Hepatocyte (in vitro differentiated cells): ENCODE measurements around the gene PABPC3. TPM values are rescaled to one million over a fixed set of nuclear protein-coding genes. Genes with fewer than 3 reads are reported as not detected.
A peak's percentile ranks its signal among the peaks of the same experiment; 100 is the strongest.

Experiments
- DNase-seq: peaks from one replicate; pipeline ENCODE4 v3.0.0-alpha.2; 2016; ENCODE audit warnings: low spot score
- H2AFZ ChIP-seq: fragments of 200-600 bp; sonication (generic); 2 replicates; pipeline ENCODE4 v1.6.0; 2016; ENCODE audit warnings: antibody characterized with exemption, mild to moderate bottlenecking
- H3K27ac ChIP-seq: fragments of 200-600 bp; sonication (generic); 2 replicates; pipeline ENCODE4 v1.5.1; 2016; ENCODE audit warnings: mild to moderate bottlenecking
- H3K27me3 ChIP-seq: fragments of 200-600 bp; sonication (generic); 2 replicates; pipeline ENCODE4 v1.6.1; 2016
- H3K36me3 ChIP-seq: fragments of 200-600 bp; sonication (generic); replicated peaks from 2 replicates; pipeline ENCODE4 v1.5.1; 2016; ENCODE audit warnings: low read depth; ENCODE audit not compliant: insufficient read depth
- H3K4me1 ChIP-seq: fragments of 200-600 bp; sonication (generic); 2 replicates; pipeline ENCODE4 v1.5.1; 2016; ENCODE audit warnings: mild to moderate bottlenecking, moderate library complexity; ENCODE audit not compliant: insufficient read depth
- H3K4me2 ChIP-seq: fragments of 200-600 bp; sonication (generic); 2 replicates; pipeline ENCODE4 v1.6.0; 2016
- H3K4me3 ChIP-seq: fragments of 200-600 bp; sonication (generic); 2 replicates; pipeline ENCODE4 v1.5.1; 2016; ENCODE audit warnings: mild to moderate bottlenecking
- H3K79me2 ChIP-seq: fragments of 200-600 bp; sonication (generic); 2 replicates; pipeline ENCODE4 v1.6.0; 2017; ENCODE audit warnings: mild to moderate bottlenecking
- H3K9me2 ChIP-seq: fragments of 200-600 bp; sonication (generic); replicated peaks from 2 replicates; pipeline ENCODE4 v1.6.0; 2017; ENCODE audit warnings: mild to moderate bottlenecking; ENCODE audit not compliant: insufficient read depth
- H3K9me3 ChIP-seq: fragments of 200-600 bp; sonication (generic); 2 replicates; pipeline ENCODE4 v1.5.1; 2016; ENCODE audit warnings: low read depth, mild to moderate bottlenecking
- H4K20me1 ChIP-seq: fragments of 200-600 bp; sonication (generic); 2 replicates; pipeline ENCODE4 v1.6.0; 2016; ENCODE audit warnings: mild to moderate bottlenecking; ENCODE audit not compliant: insufficient read depth, poor library complexity, severe bottlenecking
- EZH2 ChIP-seq: fragments of 200-600 bp; sonication (generic); IDR thresholded peaks from 2 replicates; pipeline ENCODE4 v1.6.1; 2016; ENCODE audit warnings: antibody characterized with exemption, mild to moderate bottlenecking, borderline replicate concordance
- EZH2phosphoT487 ChIP-seq: fragments of 200-600 bp; sonication (generic); IDR thresholded peaks from one replicate; pipeline ENCODE4 v1.6.1; 2018; ENCODE audit warnings: antibody characterized with exemption, mild to moderate bottlenecking, low read depth, moderate library complexity; ENCODE audit not compliant: unreplicated experiment, severe bottlenecking
- WGBS: methylation state at CpG from one replicate; pipeline ENCODE4 v1.1.6; 2016; ENCODE audit warnings: low lambda C conversion rate; ENCODE audit errors: missing lambda C conversion rate; 5-methylcytosine and 5-hydroxymethylcytosine counted together
- polyA plus RNA-seq: library from polyadenylated mRNA; unstranded; fragments of >200 nt; fragmentation: Nextera tagmentation; extraction: Ambion mirVana; gene quantifications from 2 replicates; pipeline ENCODE4 v1.2.1, GENCODE V29; 2016
- total RNA-seq: library from RNA; depleted of rRNA; stranded (reverse); fragments of >200 nt; gene quantifications from 2 replicates; pipeline ENCODE4 v1.2.3, GENCODE V29; 2014
- TF ChIP-seq, protein P1 (sequence below): fragments of 200-600 bp; sonication (generic); IDR thresholded peaks from 2 replicates; pipeline ENCODE4 v1.5.1; 2016; ENCODE audit warnings: antibody characterized with exemption, mild to moderate bottlenecking; ENCODE audit not compliant: poor library complexity

The PABPC3 gene
- total and polyA plus RNA-seq, 2 experiments from 2014 or later: 0.03 to 0.11 TPM

DNA sequence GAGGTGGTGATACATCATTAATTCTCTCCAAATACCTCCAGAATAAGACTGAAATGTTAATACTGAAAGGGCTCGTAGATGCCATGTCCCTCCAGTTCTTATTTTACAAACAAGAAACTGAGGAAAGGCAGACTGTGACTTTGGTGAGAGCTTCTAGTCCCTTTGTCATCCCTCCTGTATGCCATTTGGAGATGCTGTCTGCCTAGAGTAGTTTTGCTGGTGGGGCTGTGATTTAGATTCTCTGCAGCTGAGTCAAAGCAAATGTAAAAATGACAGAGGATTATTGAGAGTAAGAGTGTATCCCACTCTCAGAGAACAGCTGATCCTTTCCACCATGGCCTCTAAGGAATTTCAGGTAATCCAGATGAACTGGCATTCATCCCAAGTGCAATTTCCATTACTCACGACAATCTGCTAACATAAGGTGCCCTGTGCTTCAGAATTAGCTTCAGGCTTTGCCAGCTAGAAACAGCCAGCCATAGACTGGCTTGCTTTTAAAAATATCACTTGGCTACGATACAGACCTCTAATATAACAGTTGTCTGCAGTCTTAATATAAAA, 16.8 kb downstream of the PABPC3 start:
- DNase-seq: no peak
- no peak overlapping the region for H3K4me2 ChIP-seq
- no peak overlapping the region for H3K27ac ChIP-seq
- 67% methylated on average over 3 of the region's 3 CpGs for WGBS
- TF ChIP-seq EZH2 (no peak), EZH2phosphoT487 (no peak)
- TF ChIP-seq, protein P1, sequence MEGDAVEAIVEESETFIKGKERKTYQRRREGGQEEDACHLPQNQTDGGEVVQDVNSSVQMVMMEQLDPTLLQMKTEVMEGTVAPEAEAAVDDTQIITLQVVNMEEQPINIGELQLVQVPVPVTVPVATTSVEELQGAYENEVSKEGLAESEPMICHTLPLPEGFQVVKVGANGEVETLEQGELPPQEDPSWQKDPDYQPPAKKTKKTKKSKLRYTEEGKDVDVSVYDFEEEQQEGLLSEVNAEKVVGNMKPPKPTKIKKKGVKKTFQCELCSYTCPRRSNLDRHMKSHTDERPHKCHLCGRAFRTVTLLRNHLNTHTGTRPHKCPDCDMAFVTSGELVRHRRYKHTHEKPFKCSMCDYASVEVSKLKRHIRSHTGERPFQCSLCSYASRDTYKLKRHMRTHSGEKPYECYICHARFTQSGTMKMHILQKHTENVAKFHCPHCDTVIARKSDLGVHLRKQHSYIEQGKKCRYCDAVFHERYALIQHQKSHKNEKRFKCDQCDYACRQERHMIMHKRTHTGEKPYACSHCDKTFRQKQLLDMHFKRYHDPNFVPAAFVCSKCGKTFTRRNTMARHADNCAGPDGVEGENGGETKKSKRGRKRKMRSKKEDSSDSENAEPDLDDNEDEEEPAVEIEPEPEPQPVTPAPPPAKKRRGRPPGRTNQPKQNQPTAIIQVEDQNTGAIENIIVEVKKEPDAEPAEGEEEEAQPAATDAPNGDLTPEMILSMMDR: no peak
- H3K4me3 ChIP-seq: no peak overlapping the region
- no peaks in the 10 kb centered on the region for H3K9me2 ChIP-seq
- no peaks in the 10 kb centered on the region for H4K20me1 ChIP-seq
- H2AFZ ChIP-seq: no peak overlapping the region
- H3K79me2 ChIP-seq: no peaks in the 10 kb centered on the region
- peaks cover 5% of the 10 kb centered on the region for H3K4me1 ChIP-seq
- no peaks in the 10 kb centered on the region for H3K9me3 ChIP-seq
- H3K36me3 ChIP-seq: no peaks in the 10 kb centered on the region
- H3K27me3 ChIP-seq: no peaks in the 10 kb centered on the region

GRCh38 chr13:25114220-25114619, 18.3 kb downstream of the PABPC3 start:
- Histone ChIP-seq H3K4me1 (peaks cover 5% of the 10 kb centered on the region), H4K20me1 (no peaks in the 10 kb centered on the region), H3K27me3 (no peaks in the 10 kb centered on the region), H3K4me2 (no peak overlapping the region), H3K9me2 (no peaks in the 10 kb centered on the region), H3K79me2 (no peaks in the 10 kb centered on the region), H3K9me3 (no peaks in the 10 kb centered on the region), H3K4me3 (no peak overlapping the region), H3K27ac (no peak overlapping the region), H2AFZ (no peak overlapping the region), H3K36me3 (no peaks in the 10 kb centered on the region)
- 26% methylated on average over 3 of the region's 3 CpGs for WGBS
- TF ChIP-seq, protein P1: peak; percentile 93
- no peak for TF ChIP-seq EZH2phosphoT487
- DNase-seq: peak; percentile 86

DNA sequence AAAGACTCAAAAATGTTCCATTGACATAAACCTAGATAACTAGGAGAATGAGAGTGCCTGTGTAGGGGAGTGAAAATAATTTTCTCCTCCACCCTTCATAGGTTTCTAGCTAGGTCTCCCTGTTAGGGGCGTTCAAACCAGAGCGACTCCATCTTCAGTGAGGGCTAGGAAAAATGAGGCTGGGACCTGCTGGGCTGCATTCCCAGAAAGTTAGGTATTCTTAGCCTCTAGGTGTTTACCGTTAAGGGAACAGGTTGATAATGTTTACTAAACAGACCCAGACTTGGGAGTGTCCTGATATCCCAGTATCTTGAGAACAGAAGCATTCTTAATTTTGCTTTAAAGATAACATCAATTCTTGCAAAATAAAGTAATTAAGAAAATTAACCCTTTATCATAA, 20.1 kb downstream of the PABPC3 start:
- Histone ChIP-seq H3K27ac (no peak overlapping the region), H3K9me3 (no peaks in the 10 kb centered on the region), H3K9me2 (no peaks in the 10 kb centered on the region), H3K4me2 (no peak overlapping the region), H3K4me3 (no peak overlapping the region), H3K79me2 (no peaks in the 10 kb centered on the region), H3K27me3 (no peaks in the 10 kb centered on the region), H3K4me1 (peaks cover 5% of the 10 kb centered on the region), H2AFZ (no peak overlapping the region), H4K20me1 (no peaks in the 10 kb centered on the region), H3K36me3 (no peaks in the 10 kb centered on the region)
- no peak for DNase-seq
- no peak for TF ChIP-seq EZH2
- TF ChIP-seq EZH2phosphoT487: no peak
- TF ChIP-seq, protein P1: no peak
- WGBS: 44% methylated on average over 3 of the region's 3 CpGs
